H9 (cell line): ENCODE results near the gene ZNF683. TPM values are rescaled to one million over a fixed set of nuclear protein-coding genes. Genes with fewer than 3 reads are reported as not detected.
A peak's percentile ranks its signal among the peaks of the same experiment; 100 is the strongest.

Source experiments
- DNase-seq: peaks from one replicate; pipeline ENCODE4 v3.0.0-alpha.2; 2017
- H2AFZ ChIP-seq: one replicate; pipeline ENCODE4 v1.6.1; 2013; ENCODE audit warnings: mild to moderate bottlenecking, low read length, control low read depth, moderate library complexity
- H2AK5ac ChIP-seq: 2 replicates; pipeline ENCODE4 v1.6.1; 2013; ENCODE audit warnings: low read length, control low read depth, mixed read lengths; ENCODE audit not compliant: insufficient read length
- H2BK120ac ChIP-seq: one replicate; pipeline ENCODE4 v1.6.1; 2013; ENCODE audit warnings: low read depth, mild to moderate bottlenecking, low read length, control low read depth, inconsistent platforms; ENCODE audit not compliant: poor library complexity, severe bottlenecking
- H2BK12ac ChIP-seq: 2 replicates; pipeline ENCODE4 v1.6.1; 2013; ENCODE audit warnings: low read length, control low read depth, mixed read lengths, low read depth; ENCODE audit not compliant: insufficient read length
- H2BK15ac ChIP-seq: 2 replicates; pipeline ENCODE4 v1.6.1; 2013; ENCODE audit warnings: low read depth, low read length, control low read depth
- H2BK20ac ChIP-seq: one replicate; pipeline ENCODE4 v1.6.1; 2013; ENCODE audit warnings: low read depth, mild to moderate bottlenecking, low read length, control low read depth, inconsistent platforms; ENCODE audit not compliant: poor library complexity, severe bottlenecking
- H2BK5ac ChIP-seq: 2 replicates; pipeline ENCODE4 v1.6.1; 2013; ENCODE audit warnings: low read length, control low read depth, mixed read lengths; ENCODE audit not compliant: insufficient read length
- H3K14ac ChIP-seq: 2 replicates; pipeline ENCODE4 v1.6.1; 2013; ENCODE audit warnings: low read length, control low read depth; ENCODE audit not compliant: insufficient read depth
- H3K18ac ChIP-seq: 2 replicates; pipeline ENCODE4 v1.6.1; 2013; ENCODE audit warnings: low read depth, mild to moderate bottlenecking, mixed read lengths, low read length, control low read depth; ENCODE audit not compliant: insufficient read length
- H3K23ac ChIP-seq: 2 replicates; pipeline ENCODE4 v1.6.1; 2013; ENCODE audit warnings: low read length, control low read depth, mixed read lengths, low read depth; ENCODE audit not compliant: insufficient read length
- H3K23me2 ChIP-seq: 2 replicates; pipeline ENCODE4 v1.6.1; 2013; ENCODE audit warnings: low read depth, mild to moderate bottlenecking, mixed read lengths, low read length, control low read depth; ENCODE audit not compliant: insufficient read length, poor library complexity, severe bottlenecking
- H3K27ac ChIP-seq: 2 replicates; pipeline ENCODE4 v1.5.1; 2013; ENCODE audit warnings: low read length, control low read depth, mixed read lengths, low read depth; ENCODE audit not compliant: insufficient read length
- H3K27me3 ChIP-seq: 2 replicates; pipeline ENCODE4 v1.6.1; 2013; ENCODE audit warnings: low read length, control low read depth, inconsistent platforms; ENCODE audit not compliant: insufficient read depth
- H3K4ac ChIP-seq: 2 replicates; pipeline ENCODE4 v1.6.1; 2013; ENCODE audit warnings: low read depth, mild to moderate bottlenecking, control low read depth, inconsistent platforms, low read length, moderate library complexity
- H3K4me1 ChIP-seq: 2 replicates; pipeline ENCODE4 v1.6.1; 2013; ENCODE audit warnings: low read length, control low read depth, inconsistent platforms; ENCODE audit not compliant: insufficient read depth
- H3K4me2 ChIP-seq: 2 replicates; pipeline ENCODE4 v1.6.1; 2013; ENCODE audit warnings: low read length, control low read depth, mixed read lengths; ENCODE audit not compliant: insufficient read length, insufficient read depth
- H3K56ac ChIP-seq: 2 replicates; pipeline ENCODE4 v1.6.1; 2013; ENCODE audit warnings: low read depth, mild to moderate bottlenecking, mixed read lengths, low read length, control low read depth; ENCODE audit not compliant: insufficient read length
- H3K79me1 ChIP-seq: 2 replicates; pipeline ENCODE4 v1.6.1; 2013; ENCODE audit warnings: low read depth, mild to moderate bottlenecking, moderate library complexity, low read length, control low read depth, inconsistent platforms; ENCODE audit not compliant: insufficient read depth, poor library complexity, severe bottlenecking
- H3K79me2 ChIP-seq: 2 replicates; pipeline ENCODE4 v1.6.1; 2013; ENCODE audit warnings: low read length, control low read depth, inconsistent platforms; ENCODE audit not compliant: insufficient read depth
- H3K9ac ChIP-seq: 2 replicates; pipeline ENCODE4 v1.6.1; 2013; ENCODE audit warnings: low read length, control low read depth, mixed read lengths; ENCODE audit not compliant: insufficient read length; ENCODE audit errors: extremely low read depth
- H3K9me3 ChIP-seq: one replicate; pipeline ENCODE4 v1.6.1; 2013; ENCODE audit warnings: low read depth, low read length, inconsistent platforms; ENCODE audit not compliant: control insufficient read depth
- H3T11ph ChIP-seq: one replicate; pipeline ENCODE4 v1.6.1; 2013; ENCODE audit warnings: mild to moderate bottlenecking, low read length, control low read depth, inconsistent platforms
- H4K20me1 ChIP-seq: one replicate; pipeline ENCODE4 v1.6.1; 2013; ENCODE audit not compliant: control insufficient read depth, insufficient read length, insufficient read depth
- H4K5ac ChIP-seq: 2 replicates; pipeline ENCODE4 v1.6.1; 2013; ENCODE audit warnings: low read depth, mild to moderate bottlenecking, mixed read lengths, low read length, control low read depth; ENCODE audit not compliant: insufficient read length
- H4K8ac ChIP-seq: replicated peaks from 2 replicates; pipeline ENCODE4 v1.6.1; 2013; ENCODE audit warnings: low read length, control low read depth, mixed read lengths, low read depth; ENCODE audit not compliant: insufficient read length
- H4K91ac ChIP-seq: 2 replicates; pipeline ENCODE4 v1.6.1; 2013; ENCODE audit warnings: low read depth, mild to moderate bottlenecking, moderate library complexity, mixed read lengths, low read length, control low read depth; ENCODE audit not compliant: insufficient read length
- H3K27ac Mint-ChIP-seq, 3 experiments: 2 replicates in 2 of 3; 3 replicates in 1 of 3; pipeline ENCODE4 v1.8.0; 2020 to 2021; ENCODE audit warnings: mixed read lengths in 3 of 3, mild to moderate bottlenecking in 1 of 3, moderate library complexity in 1 of 3
- H3K27me3 Mint-ChIP-seq: 2 replicates; pipeline ENCODE4 v1.8.0; 2021; ENCODE audit warnings: low read depth, mild to moderate bottlenecking, moderate library complexity, mixed read lengths
- H3K36me3 Mint-ChIP-seq, 3 experiments: 2 replicates in 2 of 3; 3 replicates in 1 of 3; pipeline ENCODE4 v1.8.0; 2020 to 2021; ENCODE audit warnings: low read depth in 3 of 3, mixed read lengths in 3 of 3; ENCODE audit not compliant: insufficient read depth in 1 of 3
- H3K4me1 Mint-ChIP-seq, 2 experiments: 2 replicates each; pipeline ENCODE4 v1.8.0; 2020; ENCODE audit warnings: mixed read lengths in 2 of 2
- H3K4me3 Mint-ChIP-seq, 2 experiments: 2 replicates in 1 of 2; 3 replicates in 1 of 2; pipeline ENCODE4 v1.8.0; 2020 to 2021; ENCODE audit warnings: mild to moderate bottlenecking in 2 of 2, mixed read lengths in 2 of 2, moderate library complexity in 1 of 2
- H3K9me3 Mint-ChIP-seq, 2 experiments: 2 replicates in 1 of 2; 3 replicates in 1 of 2; pipeline ENCODE4 v1.8.0; 2020; ENCODE audit warnings: mild to moderate bottlenecking in 2 of 2, mixed read lengths in 2 of 2, moderate library complexity in 1 of 2
- WGBS: extraction: QIAGEN DNeasy Blood & Tissue Kit; methylation state at CpG from one replicate; pipeline ENCODE4 v1.1.7; 2013; ENCODE audit warnings: missing lambda C conversion rate, low lambda C conversion rate, mixed read lengths; ENCODE audit not compliant: insufficient read length; ENCODE audit errors: extremely low coverage; 5-methylcytosine and 5-hydroxymethylcytosine counted together
- total RNA-seq: library from RNA; stranded (reverse); gene quantifications from 2 replicates; pipeline ENCODE4 v1.2.1, GENCODE V29; 2021
- TF ChIP-seq, protein P1 (sequence below): fragments of 200-600 bp; sonication (generic); conservative IDR thresholded peaks from 3 replicates; pipeline ENCODE4 v1.8.0; 2021; ENCODE audit warnings: antibody characterized with exemption, mild to moderate bottlenecking

The ZNF683 gene
- total RNA-seq, 1 experiment from 2014 or later = not detected

DNA sequence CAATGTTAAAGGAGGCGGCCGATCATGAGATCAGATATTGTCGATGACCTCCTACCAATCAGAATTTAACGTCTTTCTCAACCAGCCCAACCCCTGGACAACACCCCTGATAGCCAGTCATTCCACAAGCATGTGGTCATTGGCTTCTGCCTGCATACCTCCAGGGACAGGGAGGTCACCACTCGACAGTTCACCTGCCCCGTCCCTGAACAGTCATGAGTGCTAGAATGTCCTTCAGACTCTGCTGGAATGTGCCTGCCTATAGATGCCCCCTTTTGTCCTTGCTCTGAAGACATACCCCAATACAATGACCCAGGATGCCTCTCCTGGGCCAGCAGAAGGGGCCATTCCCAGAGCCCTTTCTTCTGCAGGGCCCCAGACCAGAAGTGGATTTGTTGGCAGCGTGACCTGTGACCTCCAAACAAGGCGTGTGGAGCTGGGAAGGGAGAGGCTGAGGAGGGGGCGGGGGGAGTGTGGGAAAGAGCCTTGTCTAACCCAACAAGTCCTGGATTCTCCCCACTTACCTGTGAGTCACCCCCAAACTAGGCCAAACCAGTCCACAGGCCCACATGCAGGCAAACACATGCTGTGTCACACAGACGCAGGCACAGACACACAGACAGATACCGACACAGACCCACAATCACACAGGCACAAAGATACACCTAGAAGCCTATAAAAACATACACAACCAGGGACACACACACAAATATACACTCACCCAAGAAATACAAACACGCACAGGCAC lies 20.8 kb downstream of the ZNF683 start:
- Mint-ChIP-seq H3K27me3 (no peaks in the 10 kb centered on the region), H3K36me3 (no peaks in the 10 kb centered on the region), H3K4me3 (no peak overlapping the region), H3K9me3 (no peaks in the 10 kb centered on the region), H3K4me1 (peaks cover 31 to 38% of the 10 kb centered on the region in 2 experiments), H3K27ac (peak overlapping the region in 2 of 3 experiments; percentile 1 to 2; a peak in 3 of 7 replicates)
- Histone ChIP-seq H4K5ac (no peak overlapping the region), H3K56ac (no peak overlapping the region), H3K79me1 (no peaks in the 10 kb centered on the region), H3K9ac (no peak overlapping the region), H3K4me2 (no peak overlapping the region), H3K18ac (no peak overlapping the region), H2BK12ac (no peak overlapping the region), H3K27me3 (no peaks in the 10 kb centered on the region), H4K20me1 (no peaks in the 10 kb centered on the region), H4K8ac (no peak overlapping the region), H4K91ac (no peak overlapping the region), H3K4me1 (peaks cover 3% of the 10 kb centered on the region), H2AK5ac (no peak overlapping the region), H2BK20ac (no peak overlapping the region), H3K79me2 (no peaks in the 10 kb centered on the region), H3K14ac (no peak overlapping the region), H2BK5ac (no peak overlapping the region), H3K9me3 (no peaks in the 10 kb centered on the region), H3K4ac (no peak overlapping the region), H3T11ph (no peak overlapping the region), H3K23ac (no peak overlapping the region), H2BK120ac (no peak overlapping the region), H2AFZ (no peak overlapping the region), H3K27ac (no peak overlapping the region), H2BK15ac (no peak overlapping the region), H3K23me2 (no peaks in the 10 kb centered on the region)
- no CpG with 5 or more reads among the region's 12 CpGs for WGBS
- DNase-seq = peak; percentile 29
- TF ChIP-seq, protein P1, sequence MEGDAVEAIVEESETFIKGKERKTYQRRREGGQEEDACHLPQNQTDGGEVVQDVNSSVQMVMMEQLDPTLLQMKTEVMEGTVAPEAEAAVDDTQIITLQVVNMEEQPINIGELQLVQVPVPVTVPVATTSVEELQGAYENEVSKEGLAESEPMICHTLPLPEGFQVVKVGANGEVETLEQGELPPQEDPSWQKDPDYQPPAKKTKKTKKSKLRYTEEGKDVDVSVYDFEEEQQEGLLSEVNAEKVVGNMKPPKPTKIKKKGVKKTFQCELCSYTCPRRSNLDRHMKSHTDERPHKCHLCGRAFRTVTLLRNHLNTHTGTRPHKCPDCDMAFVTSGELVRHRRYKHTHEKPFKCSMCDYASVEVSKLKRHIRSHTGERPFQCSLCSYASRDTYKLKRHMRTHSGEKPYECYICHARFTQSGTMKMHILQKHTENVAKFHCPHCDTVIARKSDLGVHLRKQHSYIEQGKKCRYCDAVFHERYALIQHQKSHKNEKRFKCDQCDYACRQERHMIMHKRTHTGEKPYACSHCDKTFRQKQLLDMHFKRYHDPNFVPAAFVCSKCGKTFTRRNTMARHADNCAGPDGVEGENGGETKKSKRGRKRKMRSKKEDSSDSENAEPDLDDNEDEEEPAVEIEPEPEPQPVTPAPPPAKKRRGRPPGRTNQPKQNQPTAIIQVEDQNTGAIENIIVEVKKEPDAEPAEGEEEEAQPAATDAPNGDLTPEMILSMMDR = no peak
